Right renal cortex interstitium (tissue), 3 donors: Measurements from ENCODE around the gene RFX2. TPM values are rescaled to one million over a fixed set of nuclear protein-coding genes. Genes with fewer than 3 reads are reported as not detected.
"Not testable (repeated sequence)": the region's sequence is repeated elsewhere in the genome, so short reads cannot be mapped to it uniquely, and the experiment has no call there.

Experiments used
- DNase-seq, 3 donors: peaks; one replicate each; pipeline ENCODE4 v3.0.0-alpha.2; 2013; ENCODE audit warnings: low read depth in 3 of 3, low spot score in 2 of 3
- polyA plus RNA-seq, 3 donors: library from polyadenylated mRNA; unstranded; fragments of 120-200 nt; gene quantifications; one replicate each; pipeline ENCODE4 v1.2.1, GENCODE V29; 2013; ENCODE audit not compliant: insufficient read length in 3 of 3

The RFX2 gene
- polyA plus RNA-seq = 1 to 10 TPM; 5.8 to 7.8 (median 7.1) TPM

GRCh38 chr19:6110360-6110977 is at the start of gene RFX2:
RFX2 (minus strand) TSS chr19:6110500; CDS start chr19:6047496, 63,004 bp downstream.
- peak; percentile 89 to 97 (median 96) for DNase-seq

- DNase-seq = no peak
Observed at GRCh38 chr19:6156033-6156432, 45.7 kb upstream of the RFX2 start.

DNA sequence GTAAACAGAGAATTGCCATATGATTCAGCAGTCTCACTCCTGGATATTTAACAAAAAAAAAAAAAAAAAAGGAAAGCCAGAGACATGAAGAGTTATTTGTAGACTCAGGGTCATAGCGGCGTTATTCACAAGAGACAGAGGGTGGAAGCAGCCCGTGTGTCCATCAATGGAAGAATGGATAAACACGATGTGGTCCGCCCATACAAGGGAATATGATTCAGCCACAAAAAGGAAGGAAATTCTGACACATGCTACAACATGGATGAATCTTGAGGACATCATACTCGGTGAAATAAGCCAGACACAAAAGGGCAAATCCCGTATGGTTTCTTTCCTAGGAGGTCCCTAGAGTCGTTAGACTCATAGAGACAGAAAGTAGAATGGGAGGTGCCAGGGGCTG is 40.0 kb upstream of the RFX2 start:
- DNase-seq = no peak

DNA sequence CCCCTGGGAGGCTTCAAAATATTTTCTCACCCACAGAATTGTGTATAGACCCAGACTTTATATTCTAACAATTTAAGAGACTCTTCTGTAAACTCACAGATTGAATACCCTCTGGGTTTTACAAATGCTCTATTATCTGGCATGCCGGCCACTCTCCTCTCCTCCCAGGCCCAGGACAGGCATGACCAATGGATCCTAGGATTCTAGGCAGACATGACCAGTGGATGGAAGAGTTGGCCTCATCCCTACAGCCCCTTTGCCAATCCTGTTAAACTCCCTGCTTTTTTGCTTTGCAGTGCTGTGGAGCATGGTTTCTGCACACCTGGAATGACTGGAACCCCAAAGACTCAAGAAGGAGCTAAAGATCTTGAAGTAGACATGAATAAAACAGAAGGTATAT is 30.9 kb upstream of the RFX2 start:
- no peak for DNase-seq

- DNase-seq = no peak
Observed at GRCh38 chr19:6138511-6138910, 28.2 kb upstream of the RFX2 start.

DNA sequence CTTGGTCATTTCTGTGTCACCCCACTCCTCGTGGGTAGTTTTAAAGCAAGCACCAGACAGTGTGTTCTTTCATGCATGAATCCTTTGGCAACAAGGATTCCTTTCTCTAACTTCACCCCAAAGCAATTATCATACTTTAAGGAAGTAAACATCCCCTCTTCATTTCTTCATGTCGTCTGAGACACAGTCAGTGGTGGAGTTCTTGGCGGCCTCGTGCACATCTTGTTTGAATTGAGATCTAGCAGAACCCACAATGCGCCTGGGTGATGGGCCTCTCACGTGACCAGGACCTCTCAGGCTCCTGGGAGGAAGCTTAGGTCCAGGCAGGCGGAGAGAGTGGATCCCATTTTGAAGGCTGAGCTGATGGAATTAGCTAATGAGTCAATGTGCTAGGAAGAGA is 27.8 kb upstream of the RFX2 start:
- no peak for DNase-seq

DNA sequence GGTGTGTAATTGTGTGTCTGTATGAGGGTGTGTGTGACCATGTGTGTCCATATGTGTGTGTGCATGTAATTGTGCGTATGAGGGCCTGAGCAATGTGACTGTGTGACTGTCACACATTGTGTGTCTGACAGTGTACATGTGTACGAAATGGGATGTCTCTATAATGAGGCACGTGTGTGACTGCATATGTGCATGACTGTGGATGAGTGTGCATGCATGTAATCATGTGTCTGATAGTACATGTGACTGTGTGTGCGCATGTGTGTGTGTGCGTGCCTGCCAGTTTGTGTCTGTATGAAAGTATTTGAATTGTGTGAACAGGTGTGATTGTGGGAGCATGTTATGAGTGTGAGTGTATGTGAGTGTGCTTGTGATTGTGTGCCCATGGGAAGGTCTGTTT is 22.9 kb upstream of the RFX2 start:
- no peak for DNase-seq

- DNase-seq = no peak
Observed at GRCh38 chr19:6132482-6132881, 22.2 kb upstream of the RFX2 start.

GRCh38 chr19:6127716-6128335 is 17.5 kb upstream of the RFX2 start:
- no peak for DNase-seq

DNA sequence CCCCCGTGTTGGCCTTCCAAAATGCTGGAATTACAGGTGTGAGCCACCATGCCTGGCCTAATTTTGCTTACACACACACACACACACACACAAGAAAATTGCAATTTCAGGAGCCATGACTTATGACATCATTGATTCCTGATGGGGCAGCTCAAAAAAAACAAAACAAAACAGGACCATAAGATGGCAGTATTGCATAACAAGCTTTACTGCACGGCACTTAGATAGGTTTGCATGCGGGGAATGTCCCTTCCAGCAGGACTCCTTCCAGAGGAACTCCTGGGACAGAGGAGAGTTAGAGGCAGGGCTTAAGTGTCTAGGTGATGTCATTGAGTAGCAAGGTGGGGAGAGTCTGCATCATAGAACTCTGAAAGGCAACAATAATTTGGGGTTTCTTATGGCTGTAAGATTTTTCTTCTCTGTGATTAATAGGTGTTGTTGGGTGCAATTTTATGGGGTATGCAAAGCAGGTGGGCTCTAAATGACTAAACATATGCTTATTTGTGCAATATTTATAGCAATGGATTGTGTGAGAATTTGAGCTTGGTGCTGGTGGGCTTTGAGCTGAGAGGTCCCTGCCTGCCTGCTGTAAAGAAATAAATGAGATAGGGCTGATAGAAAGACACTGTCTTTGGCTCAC is 16.2 kb upstream of the RFX2 start:
- DNase-seq = no peak

GRCh38 chr19:6125571-6125989 is 15.3 kb upstream of the RFX2 start:
- no peak for DNase-seq

GRCh38 chr19:6119031-6119430 is 8.7 kb upstream of the RFX2 start:
- DNase-seq = no peak

- DNase-seq = no peak
Observed at GRCh38 chr19:6118043-6118442, 7.7 kb upstream of the RFX2 start.

GRCh38 chr19:6117534-6117933 is 7.2 kb upstream of the RFX2 start:
- DNase-seq = no peak

- DNase-seq = no peak
Observed at GRCh38 chr19:6116749-6117430, 6.6 kb upstream of the RFX2 start.

- no peak for DNase-seq
Observed at GRCh38 chr19:6115992-6116391, 5.7 kb upstream of the RFX2 start.

GRCh38 chr19:6113616-6114188 is 3.4 kb upstream of the RFX2 start:
- DNase-seq = no peak

DNA sequence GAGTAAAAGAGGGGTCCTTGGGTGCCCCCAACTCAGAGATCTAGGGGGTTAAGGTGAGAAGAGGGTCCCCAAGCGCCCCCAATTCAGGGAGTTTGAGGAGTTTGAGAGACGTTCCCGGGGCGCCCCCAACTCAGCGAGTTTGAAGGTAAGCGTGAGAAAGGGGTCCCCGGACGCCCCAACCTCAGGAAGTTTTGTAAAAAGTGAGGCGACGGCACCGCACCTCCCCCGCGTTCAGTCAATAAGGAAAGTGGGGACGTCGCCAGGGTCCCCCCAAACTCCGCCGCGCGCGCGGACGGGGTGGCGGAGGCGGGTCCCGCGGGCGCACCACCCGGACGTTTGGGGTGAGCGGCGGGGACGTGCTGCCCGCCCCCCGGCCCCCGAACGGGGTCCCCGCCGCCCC is 353 bp downstream of the RFX2 start:
- no peak for DNase-seq

DNA sequence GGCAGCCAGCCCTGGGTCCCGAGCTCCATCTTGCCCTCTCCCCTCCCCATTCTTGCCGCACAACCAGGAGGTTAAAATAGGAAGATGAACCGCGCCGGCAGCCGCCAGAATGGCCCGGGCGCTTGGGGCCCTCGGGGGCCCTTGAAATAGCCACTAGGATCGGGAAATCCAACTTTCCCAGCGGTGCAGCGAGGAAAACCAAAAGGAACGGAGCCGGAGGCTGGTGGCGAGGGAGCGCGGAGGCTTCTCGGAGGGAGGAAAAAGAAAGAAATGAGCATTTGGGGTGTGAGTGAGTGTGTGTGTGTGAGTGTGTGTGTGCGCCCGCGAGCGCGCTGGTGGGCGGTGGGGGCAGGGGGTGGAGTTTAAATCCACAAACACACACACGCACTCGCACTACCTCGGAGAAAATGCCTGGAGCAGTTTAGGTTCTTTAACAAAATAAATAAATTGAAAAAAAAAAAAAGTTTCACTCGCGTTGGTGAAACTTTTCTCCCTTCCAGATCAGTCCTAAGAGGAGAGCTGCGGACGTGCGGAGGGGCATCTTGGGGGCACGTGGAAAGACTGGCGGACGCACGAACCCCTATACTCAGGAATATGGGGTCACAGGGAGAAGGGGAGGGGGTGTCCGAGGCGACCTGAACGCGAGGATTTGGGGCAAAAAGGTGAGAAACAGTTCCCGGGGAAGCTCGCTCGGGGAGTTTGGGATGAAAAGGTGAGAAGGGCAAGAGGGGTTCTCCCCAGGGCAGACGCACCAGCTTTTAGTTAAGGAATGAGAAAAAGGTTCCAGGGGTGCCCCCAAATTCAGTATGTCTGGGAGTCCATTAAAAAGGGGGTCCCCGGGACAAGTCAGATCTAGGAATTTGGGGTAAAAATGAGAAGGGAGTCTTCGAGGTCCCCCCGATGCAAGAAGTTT is 1.3 kb downstream of the RFX2 start:
- no peak for DNase-seq

- not testable (repeated sequence) for DNase-seq
Observed at GRCh38 chr19:6106643-6107294, 3.5 kb downstream of the RFX2 start.
